Lower leg skin (tissue), 3 donors: Measurements from ENCODE around the gene NUP93.

Source experiments
- CTCF ChIP-seq, 3 donors: fragments of 450-650 bp; IDR thresholded peaks; one replicate each; pipeline ENCODE4 v1.5.1; 2016; ENCODE audit warnings: antibody characterized with exemption in 3 of 3, mild to moderate bottlenecking in 3 of 3, moderate library complexity in 2 of 3
- POLR2A ChIP-seq, 2 donors: fragments of 450-650 bp; IDR thresholded peaks; one replicate each; pipeline ENCODE4 v1.6.1; 2016 to 2017; ENCODE audit warnings: antibody characterized with exemption in 2 of 2, mild to moderate bottlenecking in 1 of 2, moderate library complexity in 1 of 2

GRCh38 chr16:56868175-56868574 lies 138.2 kb downstream of the NUP93 start:
- no peak for TF ChIP-seq CTCF (IDR thresholded peaks at IDR 0.05)
- no peak for TF ChIP-seq POLR2A (IDR thresholded peaks at IDR 0.05)
